NT2/D1 (cell line): ENCODE results near the gene PRR18.

Experiments used
- SUZ12 ChIP-seq: IDR thresholded peaks from 2 replicates; pipeline ENCODE4 v1.6.1; 2011; ENCODE audit not compliant: insufficient read length, insufficient read depth; ENCODE audit errors: extremely low read depth
- YY1 ChIP-seq: IDR thresholded peaks from 2 replicates; pipeline ENCODE4 v1.6.1; 2011; ENCODE audit not compliant: insufficient read length, insufficient read depth
- ZNF274 ChIP-seq: IDR thresholded peaks from 2 replicates; pipeline ENCODE4 v1.6.1; 2011; ENCODE audit warnings: mild to moderate bottlenecking, low read depth, low read length

DNA sequence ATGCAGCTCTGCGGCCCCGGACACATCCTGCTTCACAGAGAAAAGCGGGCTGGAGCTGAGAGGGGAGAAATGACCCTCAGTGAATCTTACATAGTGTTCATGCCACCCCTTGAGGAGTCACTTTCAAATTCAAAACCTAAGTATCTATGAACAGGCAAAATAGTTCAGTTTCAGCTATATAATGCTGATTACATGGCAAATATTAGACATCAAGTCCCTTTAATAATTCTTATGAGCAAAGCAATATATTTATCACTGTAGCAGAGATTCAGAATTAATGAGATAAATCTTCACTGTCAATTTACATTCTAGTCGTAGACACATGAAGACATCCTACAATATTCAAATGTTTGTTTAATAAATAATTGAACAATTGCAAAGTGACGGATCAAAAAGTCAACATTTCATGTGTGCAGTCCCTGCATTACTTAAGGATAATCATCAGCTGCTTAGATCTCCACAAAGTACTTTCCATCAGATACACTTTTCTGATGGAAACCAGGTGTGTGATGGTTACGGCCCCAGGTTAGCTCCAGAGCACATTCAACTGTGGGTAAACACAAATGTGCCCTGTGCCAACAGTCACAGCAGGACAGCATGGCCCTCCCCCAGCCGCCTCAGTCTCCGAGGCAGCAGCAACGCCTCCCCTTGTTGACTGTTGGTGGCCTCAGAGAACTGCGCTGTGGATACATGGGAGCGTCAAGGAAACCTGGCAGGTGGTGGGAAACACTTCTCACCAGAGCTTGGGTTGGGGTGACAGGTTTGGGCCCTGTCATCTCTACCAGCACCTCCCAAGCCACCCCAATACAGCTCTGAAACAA is 787 bp upstream of the PRR18 start:
- no peak for TF ChIP-seq YY1
- TF ChIP-seq ZNF274 = no peak
- no peak for TF ChIP-seq SUZ12
